CD1c-positive myeloid dendritic cell (primary cell): ENCODE measurements around the gene ABCB10.
"Not testable (repeated sequence)": the region's sequence is repeated elsewhere in the genome, so short reads cannot be mapped to it uniquely, and the experiment has no call there.

ENCODE experiments used
- DNase-seq: peaks from one replicate; pipeline ENCODE4 v3.0.0-alpha.2; 2016; ENCODE audit errors: extremely low spot score

ABCB10 gene

GRCh38 chr1:229536982-229537381 lies 21.5 kb downstream of the ABCB10 start:
- DNase-seq, result no peak

- DNase-seq, result no peak
Measured at GRCh38 chr1:229535230-229535629, 23.3 kb downstream of the ABCB10 start.

GRCh38 chr1:229531326-229531725 lies 27.2 kb downstream of the ABCB10 start:
- DNase-seq, result no peak

- no peak for DNase-seq
Measured at GRCh38 chr1:229529639-229530038, 28.9 kb downstream of the ABCB10 start.

- no peak for DNase-seq
Measured at GRCh38 chr1:229526695-229527094, 31.8 kb downstream of the ABCB10 start.

GRCh38 chr1:229523052-229523451 lies 35.5 kb downstream of the ABCB10 start:
- DNase-seq, result no peak

GRCh38 chr1:229514578-229515275 lies 43.8 kb downstream of the ABCB10 start:
- peak; percentile 75 for DNase-seq

- not testable (repeated sequence) for DNase-seq
Measured at GRCh38 chr1:229511625-229512024, 46.9 kb downstream of the ABCB10 start.

- not testable (repeated sequence) for DNase-seq
Measured at GRCh38 chr1:229511201-229511600, 47.3 kb downstream of the ABCB10 start.

- DNase-seq, result peak; percentile 9
Measured at GRCh38 chr1:229509576-229509975, 48.9 kb downstream of the ABCB10 start.

GRCh38 chr1:229508823-229509337 lies 49.6 kb downstream of the ABCB10 start:
- no peak for DNase-seq

- peak; percentile 99 for DNase-seq
Measured at GRCh38 chr1:229507951-229508822, 50.3 kb downstream of the ABCB10 start, which contains the start of gene NUP133. Gene NUP133, minus strand, starts transcription at chr1:229508341. Its CDS starts 92 bp downstream, at chr1:229508249.

GRCh38 chr1:229507502-229507901 lies 51.0 kb downstream of the ABCB10 start:
- DNase-seq, result no peak

- DNase-seq, result no peak
Measured at GRCh38 chr1:229506633-229507032, 51.9 kb downstream of the ABCB10 start.

- DNase-seq, result no peak
Measured at GRCh38 chr1:229495782-229496181, 62.7 kb downstream of the ABCB10 start.

- DNase-seq, result no peak
Measured at GRCh38 chr1:229487181-229487580, 71.3 kb downstream of the ABCB10 start.

GRCh38 chr1:229485318-229485717 lies 73.2 kb downstream of the ABCB10 start:
- no peak for DNase-seq

GRCh38 chr1:229482511-229482910 lies 76.0 kb downstream of the ABCB10 start:
- no peak for DNase-seq

- DNase-seq, result no peak
Measured at GRCh38 chr1:229480495-229480894, 78.0 kb downstream of the ABCB10 start.

GRCh38 chr1:229479660-229480399 lies 78.7 kb downstream of the ABCB10 start:
- DNase-seq, result peak; percentile 62

GRCh38 chr1:229478852-229479251 lies 79.7 kb downstream of the ABCB10 start:
- DNase-seq, result no peak

- DNase-seq, result not testable (repeated sequence)
Measured at GRCh38 chr1:229475859-229476258, 82.6 kb downstream of the ABCB10 start.
